Endothelial cell of umbilical vein (primary cell): ENCODE measurements around the gene VPS35L. TPM values are rescaled to one million over a fixed set of nuclear protein-coding genes. Genes with fewer than 3 reads are reported as not detected.

Experiments used
- BruUV-seq: library from RNA; stranded (reverse); fragments of 400-500 nt; replicated peaks from 2 replicates; lab custom pipeline; 2021; lab: Mats Ljungman, UMichigan
- CTCF ChIA-PET: fragments of 300-600, 350-600 bp; sonication (Branson Sonifier 250); formaldehyde crosslinking; loops from one replicate; lab custom pipeline; 2021; ENCODE audit warnings: antibody characterized with exemption, inconsistent platforms; lab: Charles Lee
- POLR2A ChIA-PET: fragments of 300-600, 350-600 bp; sonication (Branson Sonifier 250); formaldehyde crosslinking; loops from one replicate; lab custom pipeline; 2021; ENCODE audit warnings: antibody characterized with exemption, inconsistent platforms; lab: Charles Lee
- DNase-seq: peaks from one replicate; pipeline ENCODE4 v3.0.0-alpha.2; 2011; ENCODE audit warnings: low read depth, low spot score
- FAIRE-seq: peaks from 2 replicates; lab custom pipeline; 2011; peaks lifted over from hg19 to GRCh38; lab: Jason Lieb, UNC
- H2AFZ ChIP-seq: 2 replicates; pipeline ENCODE4 v1.6.0; 2012; ENCODE audit warnings: low read depth, low read length, control low read depth, inconsistent platforms
- H3K27ac ChIP-seq: 2 replicates; pipeline ENCODE4 v1.5.1; 2011; ENCODE audit warnings: low read depth, mild to moderate bottlenecking, control low read depth, low read length, moderate library complexity; ENCODE audit not compliant: insufficient read depth
- H3K27me3 ChIP-seq, 2 experiments: 2 replicates each; pipeline versions ENCODE4 v1.6.0 to v1.6.1; 2011; ENCODE audit warnings: low read length in 2 of 2, mixed read lengths in 1 of 2; ENCODE audit not compliant: control insufficient read depth in 2 of 2, insufficient read depth in 2 of 2
- H3K36me3 ChIP-seq, 2 experiments: 2 replicates in 1 of 2; 3 replicates in 1 of 2; pipeline ENCODE4 v1.5.1; 2011; ENCODE audit warnings: low read length in 2 of 2, mild to moderate bottlenecking in 1 of 2, moderate library complexity in 1 of 2; ENCODE audit not compliant: control insufficient read depth in 2 of 2, insufficient read depth in 2 of 2; ENCODE audit errors: extremely low read depth in 1 of 2
- H3K4me1 ChIP-seq: 3 replicates; pipeline ENCODE4 v1.5.1; 2011; ENCODE audit warnings: mild to moderate bottlenecking, low read length; ENCODE audit not compliant: control insufficient read depth, insufficient read depth; ENCODE audit errors: extremely low read depth
- H3K4me2 ChIP-seq: 2 replicates; pipeline ENCODE4 v1.6.1; 2011; ENCODE audit warnings: low read length, control low read depth, mixed read lengths; ENCODE audit not compliant: insufficient read depth
- H3K4me3 ChIP-seq, 3 experiments: fragments of 200-600 bp in 1 of 3; sonication (generic), shearing (Covaris generic) in 1 of 3; replicated peaks in 1 of 3; 2 replicates each; pipeline ENCODE4 v1.5.1; 2011 to 2016; ENCODE audit warnings: control low read depth in 3 of 3, low read length in 3 of 3, mild to moderate bottlenecking in 2 of 3, inconsistent platforms in 1 of 3, low read depth in 1 of 3, moderate library complexity in 1 of 3; ENCODE audit not compliant: insufficient read depth in 1 of 3
- H3K79me2 ChIP-seq: 2 replicates; pipeline ENCODE4 v1.6.0; 2012; ENCODE audit warnings: low read length, inconsistent platforms; ENCODE audit not compliant: control insufficient read depth, insufficient read depth
- H3K9ac ChIP-seq: replicated peaks from 2 replicates; pipeline ENCODE3; 2011; ENCODE audit warnings: low read length, control low read depth; ENCODE audit not compliant: insufficient read depth; ENCODE audit errors: extremely low read depth
- H3K9me1 ChIP-seq: replicated peaks from 3 replicates; pipeline ENCODE4 v1.6.0; 2011; ENCODE audit warnings: mild to moderate bottlenecking, low read length; ENCODE audit not compliant: control insufficient read depth, insufficient read depth; ENCODE audit errors: extremely low read depth
- H3K9me3 ChIP-seq: replicated peaks from 2 replicates; pipeline ENCODE4 v1.5.1; 2012; ENCODE audit warnings: low read length, inconsistent platforms; ENCODE audit not compliant: control insufficient read depth, insufficient read depth
- H4K20me1 ChIP-seq: replicated peaks from 2 replicates; pipeline ENCODE3; 2011; ENCODE audit warnings: mild to moderate bottlenecking, low read length; ENCODE audit not compliant: control insufficient read depth, insufficient read depth; ENCODE audit errors: extremely low read depth
- CTCF ChIP-seq, 2 donors: IDR thresholded peaks; 1 replicate in 1 of 2; 2 replicates in 1 of 2; pipeline ENCODE4 v1.5.1; 2011; ENCODE audit warnings: low read length in 2 of 2, mild to moderate bottlenecking in 2 of 2, moderate library complexity in 2 of 2, control low read depth in 1 of 2, inconsistent platforms in 1 of 2, low read depth in 1 of 2; ENCODE audit not compliant: insufficient read depth in 1 of 2; ENCODE audit errors: extremely low read depth in 1 of 2
- EZH2 ChIP-seq: IDR thresholded peaks from 2 replicates; pipeline ENCODE4 v1.6.1; 2012; ENCODE audit warnings: borderline replicate concordance, low read depth, mild to moderate bottlenecking, moderate library complexity, low read length, inconsistent platforms; ENCODE audit not compliant: severe bottlenecking
- FOS ChIP-seq: IDR thresholded peaks from 2 replicates; pipeline ENCODE4 v1.6.1; 2011; ENCODE audit warnings: mild to moderate bottlenecking, low read length, moderate library complexity, borderline replicate concordance; ENCODE audit not compliant: insufficient read depth
- GATA2 ChIP-seq: IDR thresholded peaks from 2 replicates; pipeline ENCODE4 v1.7.0; 2011; ENCODE audit warnings: low read depth, mild to moderate bottlenecking, moderate library complexity, mixed read lengths, low read length; ENCODE audit not compliant: insufficient read length, insufficient read depth
- JUN ChIP-seq: IDR thresholded peaks from 2 replicates; pipeline ENCODE4 v1.6.1; 2011; ENCODE audit warnings: borderline replicate concordance, low read depth; ENCODE audit not compliant: insufficient read length, insufficient read depth
- MAX ChIP-seq: IDR thresholded peaks from 2 replicates; pipeline ENCODE4 v1.6.1; 2011; ENCODE audit not compliant: insufficient read depth, insufficient read length
- MYC ChIP-seq: IDR thresholded peaks from one replicate; pipeline ENCODE4 v1.6.1; 2011; ENCODE audit warnings: mild to moderate bottlenecking, low read depth, low read length
- POLR2A ChIP-seq: IDR thresholded peaks from 2 replicates; pipeline ENCODE4 v1.6.1; 2012; ENCODE audit warnings: low read depth, mild to moderate bottlenecking, control low read depth, low read length
- POLR2AphosphoS5 ChIP-seq: IDR thresholded peaks from 2 replicates; pipeline ENCODE4 v1.6.1; 2012; ENCODE audit warnings: low read depth, mild to moderate bottlenecking, control low read depth, low read length, moderate library complexity; ENCODE audit not compliant: insufficient read depth
- dilution Hi-C: fragments of 300-500 bp; cut with MboI; formaldehyde crosslinking; loops from one replicate; pipeline ENCODE4 v1.15.0; 2019; ENCODE audit warnings: low sequenced_read_pairs; ENCODE audit not compliant: extremely low pct_ligation_motif_present
- intact Hi-C: fragments of 100-400 bp; cut with micrococcal nuclease; formaldehyde crosslinking; loops from one replicate; pipeline ENCODE4 v1.10.0; 2022
- polyA plus RNA-seq, 4 experiments: library from polyadenylated mRNA; depleted of rRNA in 3 of 4; stranded (reverse) in 3 of 4; unstranded in 1 of 4; fragments of >200 nt; gene quantifications; 2 replicates each; pipeline versions ENCODE4 v1.2.1 to v1.2.3, GENCODE V29; 2011 to 2012; ENCODE audit warnings: missing spikeins in 1 of 4
- total RNA-seq: library from RNA; stranded (reverse); gene quantifications from 2 replicates; pipeline ENCODE4 v1.2.3, GENCODE V29; 2021

VPS35L gene
- total and polyA plus RNA-seq, 2 donors (not counting 3 experiments of a cell fraction or from before 2014, with no cell fraction given) = 49.1 to 91.1 TPM

- Histone ChIP-seq H3K36me3 (peaks cover 0 to 3% of the 10 kb centered on the region in 2 experiments), H3K27me3 (no peaks in the 10 kb centered on the region), H3K4me3 (no peak overlapping the region), H3K27ac (no peak overlapping the region), H3K4me2 (no peak overlapping the region), H2AFZ (no peak overlapping the region), H3K9me3 (no peaks in the 10 kb centered on the region), H4K20me1 (no peaks in the 10 kb centered on the region), H3K79me2 (no peaks in the 10 kb centered on the region), H3K9me1 (no peaks in the 10 kb centered on the region), H3K4me1 (peaks cover 16% of the 10 kb centered on the region), H3K9ac (no peak overlapping the region)
- POLR2A ChIA-PET = no interaction called here
- FAIRE-seq = no peak
- no peak for TF ChIP-seq CTCF (IDR thresholded peaks at IDR 0.05; ENCODE audit: extremely low read depth in 1 of 2, insufficient read depth in 1 of 2, low read depth in 1 of 2, low read length in 2 of 2)
- TF ChIP-seq EZH2 = no peak
- no peak for TF ChIP-seq JUN
- no peak for TF ChIP-seq FOS
- no peak for TF ChIP-seq POLR2AphosphoS5
- no peak for TF ChIP-seq MYC
- TF ChIP-seq MAX = no peak
- no peak for TF ChIP-seq GATA2
- no peak for TF ChIP-seq POLR2A
- CTCF ChIA-PET = interaction anchor here (1.1 to 3.3 kb wide), 5 partner anchors 11 to 294 kb away, joined by 3 to 20 read pairs (median 4); no protein-coding TSS in a partner anchor
- dilution Hi-C loops (no loop called here), intact Hi-C loops (loop anchor here (5.0 to 10.0 kb wide), 2 partner anchors 90 to 112 kb away; partner anchors contain the start of genes IQCK and KNOP1)
- BruUV-seq = no TSS peak
- no peak for DNase-seq
These were observed 49.4 kb downstream of the VPS35L start for GRCh38 chr16:19604911-19605310.
